Measurements from ENCODE around the gene PIK3R6.
"Not testable (repeated sequence)": the region's sequence is repeated elsewhere in the genome, so short reads cannot be mapped to it uniquely, and the experiment has no call there.

Gene PIK3R6

GRCh38 chr17:8826808-8827435, 40.6 kb downstream of the PIK3R6 start:
- no peak for DNase-seq

- no peak for DNase-seq
Measured at GRCh38 chr17:8825802-8826201, 41.7 kb downstream of the PIK3R6 start.

GRCh38 chr17:8823279-8823678, 44.2 kb downstream of the PIK3R6 start:
- no peak for DNase-seq

- no peak for DNase-seq
Measured at GRCh38 chr17:8822401-8823035, 45.0 kb downstream of the PIK3R6 start.

- no peak for DNase-seq
Measured at GRCh38 chr17:8821446-8822105, 45.9 kb downstream of the PIK3R6 start.

- DNase-seq = no peak
Measured at GRCh38 chr17:8820311-8821010, 47.0 kb downstream of the PIK3R6 start.

- DNase-seq = no peak
Measured at GRCh38 chr17:8818654-8819330, 48.7 kb downstream of the PIK3R6 start.

GRCh38 chr17:8818047-8818446, 49.4 kb downstream of the PIK3R6 start:
- DNase-seq = no peak

GRCh38 chr17:8806926-8807550, 60.4 kb downstream of the PIK3R6 start:
- peak; percentile 79 to 83 for DNase-seq

- DNase-seq = no peak
Measured at GRCh38 chr17:8806253-8806925, 61.1 kb downstream of the PIK3R6 start.

GRCh38 chr17:8805396-8805795, 62.1 kb downstream of the PIK3R6 start:
- DNase-seq = not testable (repeated sequence)

- no peak for DNase-seq
Measured at GRCh38 chr17:8803531-8804420, 63.7 kb downstream of the PIK3R6 start.

GRCh38 chr17:8801135-8801840, 66.2 kb downstream of the PIK3R6 start:
- no peak for DNase-seq

GRCh38 chr17:8800656-8801055, 66.8 kb downstream of the PIK3R6 start:
- no peak for DNase-seq

- no peak for DNase-seq
Measured at GRCh38 chr17:8799570-8800212, 67.8 kb downstream of the PIK3R6 start.

- DNase-seq = no peak
Measured at GRCh38 chr17:8798846-8799569, 68.5 kb downstream of the PIK3R6 start, which contains the start of gene MFSD6L. Gene MFSD6L (minus strand): TSS chr17:8799365. CDS start chr17:8799120, 245 bp downstream.

GRCh38 chr17:8798176-8798845, 69.2 kb downstream of the PIK3R6 start:
- no peak for DNase-seq

GRCh38 chr17:8797621-8798175, 69.8 kb downstream of the PIK3R6 start:
- no peak for DNase-seq

Data from inflammatory macrophage (primary cell).